ENCODE results near the gene OR13C8. TPM values are rescaled to one million over a fixed set of nuclear protein-coding genes. Genes with fewer than 3 reads are reported as not detected.
A peak's percentile ranks its signal among the peaks of the same experiment; 100 is the strongest.
"Not testable (repeated sequence)": the region's sequence is repeated elsewhere in the genome, so short reads cannot be mapped to it uniquely, and the experiment has no call there.

Gene OR13C8
- total and polyA plus RNA-seq, 2 donors from 2014 or later = not detected

DNA sequence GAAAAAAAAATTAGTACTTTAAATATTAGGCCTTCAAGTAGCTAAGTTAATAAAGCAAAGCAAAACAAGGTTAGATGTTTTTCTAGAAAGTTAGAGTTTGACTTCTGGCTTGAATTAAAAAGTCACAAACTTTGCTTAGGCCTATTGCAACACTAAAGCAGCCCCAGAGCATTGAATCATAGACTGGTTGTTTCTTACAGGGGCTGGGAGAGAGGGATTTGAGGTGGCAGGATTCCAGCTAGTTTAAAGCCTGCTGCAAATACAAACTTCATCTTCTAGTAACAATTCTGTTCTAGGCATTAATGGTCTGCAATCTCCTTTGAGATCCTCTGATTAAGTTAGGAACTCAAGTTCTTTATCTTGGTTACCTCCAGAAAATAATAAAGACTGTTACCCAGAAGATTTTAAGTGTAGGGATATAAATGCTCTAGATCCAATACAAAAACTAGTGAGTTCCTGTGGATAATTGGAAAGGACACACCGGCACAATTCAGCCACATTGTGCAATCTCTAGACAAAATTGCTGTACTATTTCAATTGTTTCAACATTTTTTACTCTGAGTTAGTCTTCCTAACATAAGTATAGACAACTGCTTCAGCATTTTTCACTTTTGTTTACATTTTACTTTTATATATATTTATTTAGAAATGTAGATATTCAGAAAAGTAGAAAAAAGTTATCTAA is 17.7 kb downstream of the OR13C8 start:
- Histone ChIP-seq H3K4me1 (ENCODE audit: control insufficient read depth in 2 of 3, insufficient read depth in 2 of 3, low read depth in 1 of 3, low read length in 3 of 3) (no peaks in the 10 kb centered on the region), H3K4me3 (ENCODE audit: low read length in 3 of 3) (no peak overlapping the region), H3K27me3 (ENCODE audit: control insufficient read depth, insufficient read depth, low read length) (no peaks in the 10 kb centered on the region), H3K27ac (ENCODE audit: low read depth in 2 of 2, low read length in 2 of 2) (no peak overlapping the region), H3K36me3 (ENCODE audit: control insufficient read depth in 2 of 3, insufficient read depth in 3 of 3, low read length in 3 of 3) (no peaks in the 10 kb centered on the region), H3K9ac (ENCODE audit: low read length in 3 of 3) (no peak overlapping the region), H3K9me3 (ENCODE audit: control insufficient read depth in 2 of 3, insufficient read depth in 1 of 3, low read length in 3 of 3) (no peaks in the 10 kb centered on the region)
- FAIRE-seq (no peak), DNase-seq (peak in 2 of 5 donors; percentile 2 to 21)
- intact Hi-C loops (cut with DNase I) = no loop called here
- TF ChIP-seq, protein P1, sequence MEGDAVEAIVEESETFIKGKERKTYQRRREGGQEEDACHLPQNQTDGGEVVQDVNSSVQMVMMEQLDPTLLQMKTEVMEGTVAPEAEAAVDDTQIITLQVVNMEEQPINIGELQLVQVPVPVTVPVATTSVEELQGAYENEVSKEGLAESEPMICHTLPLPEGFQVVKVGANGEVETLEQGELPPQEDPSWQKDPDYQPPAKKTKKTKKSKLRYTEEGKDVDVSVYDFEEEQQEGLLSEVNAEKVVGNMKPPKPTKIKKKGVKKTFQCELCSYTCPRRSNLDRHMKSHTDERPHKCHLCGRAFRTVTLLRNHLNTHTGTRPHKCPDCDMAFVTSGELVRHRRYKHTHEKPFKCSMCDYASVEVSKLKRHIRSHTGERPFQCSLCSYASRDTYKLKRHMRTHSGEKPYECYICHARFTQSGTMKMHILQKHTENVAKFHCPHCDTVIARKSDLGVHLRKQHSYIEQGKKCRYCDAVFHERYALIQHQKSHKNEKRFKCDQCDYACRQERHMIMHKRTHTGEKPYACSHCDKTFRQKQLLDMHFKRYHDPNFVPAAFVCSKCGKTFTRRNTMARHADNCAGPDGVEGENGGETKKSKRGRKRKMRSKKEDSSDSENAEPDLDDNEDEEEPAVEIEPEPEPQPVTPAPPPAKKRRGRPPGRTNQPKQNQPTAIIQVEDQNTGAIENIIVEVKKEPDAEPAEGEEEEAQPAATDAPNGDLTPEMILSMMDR (IDR thresholded peaks at IDR 0.05; ENCODE audit: borderline replicate concordance, extremely low read depth, insufficient read depth) = no peak

DNA sequence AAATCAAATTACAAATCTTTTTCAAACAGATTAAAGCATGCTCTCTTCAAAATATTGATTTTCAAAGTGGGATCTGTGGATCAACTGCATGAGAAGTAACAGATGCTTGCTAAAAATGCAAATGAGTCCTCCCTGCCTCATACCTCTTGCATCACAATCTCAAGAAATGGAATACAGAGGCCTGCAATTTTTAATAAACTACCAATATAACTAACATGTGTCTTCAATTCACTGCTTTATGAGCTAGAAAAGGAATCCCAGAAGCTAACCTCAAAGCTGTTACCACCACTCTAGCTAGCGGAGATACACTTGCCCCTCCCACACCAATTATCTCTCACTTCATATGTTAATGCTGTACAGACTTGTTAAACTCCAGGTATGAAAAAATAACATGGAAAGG is 20.7 kb downstream of the OR13C8 start:
- H3K27me3 ChIP-seq (ENCODE audit: control insufficient read depth, insufficient read depth, low read length) = no peaks in the 10 kb centered on the region
- H3K36me3 ChIP-seq (ENCODE audit: control insufficient read depth in 2 of 3, insufficient read depth in 3 of 3, low read length in 3 of 3) = no peaks in the 10 kb centered on the region
- DNase-seq = no peak
- no peaks in the 10 kb centered on the region for H3K9me3 ChIP-seq (ENCODE audit: control insufficient read depth in 2 of 3, insufficient read depth in 1 of 3, low read length in 3 of 3)
- H3K4me3 ChIP-seq (ENCODE audit: low read length in 3 of 3) = no peak overlapping the region
- FAIRE-seq = no peak
- intact Hi-C loops (cut with DNase I) = no loop called here
- TF ChIP-seq, protein P1 (IDR thresholded peaks at IDR 0.05; ENCODE audit: borderline replicate concordance, extremely low read depth, insufficient read depth) = no peak
- no peak overlapping the region for H3K27ac ChIP-seq (ENCODE audit: low read depth in 2 of 2, low read length in 2 of 2)
- no peak overlapping the region for H3K9ac ChIP-seq (ENCODE audit: low read length in 3 of 3)
- H3K4me1 ChIP-seq (ENCODE audit: control insufficient read depth in 2 of 3, insufficient read depth in 2 of 3, low read depth in 1 of 3, low read length in 3 of 3) = no peaks in the 10 kb centered on the region

GRCh38 chr9:104598749-104599148 is 29.8 kb downstream of the OR13C8 start:
- H3K27me3 ChIP-seq (ENCODE audit: control insufficient read depth, insufficient read depth, low read length); H3K36me3 ChIP-seq (ENCODE audit: control insufficient read depth in 2 of 3, insufficient read depth in 3 of 3, low read length in 3 of 3); H3K4me3 ChIP-seq (ENCODE audit: low read length in 3 of 3); H3K4me1 ChIP-seq (ENCODE audit: control insufficient read depth in 2 of 3, insufficient read depth in 2 of 3, low read depth in 1 of 3, low read length in 3 of 3); H3K9me3 ChIP-seq (ENCODE audit: control insufficient read depth in 2 of 3, insufficient read depth in 1 of 3, low read length in 3 of 3); H3K27ac ChIP-seq (ENCODE audit: low read depth in 2 of 2, low read length in 2 of 2); H3K9ac ChIP-seq (ENCODE audit: low read length in 3 of 3); intact Hi-C loops (cut with DNase I); DNase-seq; FAIRE-seq: not testable (repeated sequence)

GRCh38 chr9:104599313-104599712 is 30.3 kb downstream of the OR13C8 start, which contains the start of gene OR13C5:
OR13C5 (minus strand) TSS chr9:104599413; CDS start chr9:104599413, 0 bp downstream.
- H3K9me3 ChIP-seq (ENCODE audit: control insufficient read depth in 2 of 3, insufficient read depth in 1 of 3, low read length in 3 of 3); H3K27ac ChIP-seq (ENCODE audit: low read depth in 2 of 2, low read length in 2 of 2); H3K4me3 ChIP-seq (ENCODE audit: low read length in 3 of 3); H3K36me3 ChIP-seq (ENCODE audit: control insufficient read depth in 2 of 3, insufficient read depth in 3 of 3, low read length in 3 of 3); H3K27me3 ChIP-seq (ENCODE audit: control insufficient read depth, insufficient read depth, low read length); H3K4me1 ChIP-seq (ENCODE audit: control insufficient read depth in 2 of 3, insufficient read depth in 2 of 3, low read depth in 1 of 3, low read length in 3 of 3); FAIRE-seq; DNase-seq; H3K9ac ChIP-seq (ENCODE audit: low read length in 3 of 3); intact Hi-C loops (cut with DNase I): not testable (repeated sequence)

Measured in kidney (tissue), 14 donors.